Esophagus squamous epithelium (tissue), 5 donors: ENCODE results near the gene TNIK. TPM values are rescaled to one million over a fixed set of nuclear protein-coding genes. Genes with fewer than 3 reads are reported as not detected.

Experiments used
- DNase-seq: peaks from one replicate; lab custom pipeline; 2025; lab: John Stamatoyannopoulos, UW
- H3K27ac ChIP-seq, 4 donors: fragments of 200-600 bp; sonication (generic); one replicate each; pipeline ENCODE4 v1.5.1; 2016 to 2019; ENCODE audit warnings: mild to moderate bottlenecking in 1 of 4
- H3K27me3 ChIP-seq, 4 donors: fragments of 200-600 bp; sonication (generic); 1 replicate in 3 of 4; 2 replicates in 1 of 4; pipeline versions ENCODE4 v1.5.1 to v1.6.0; 2017 to 2021; ENCODE audit warnings: antibody characterized with exemption in 1 of 4
- H3K36me3 ChIP-seq, 3 donors: fragments of 200-600 bp; sonication (generic); one replicate each; pipeline ENCODE4 v1.5.1; 2016 to 2019
- H3K4me1 ChIP-seq, 3 donors: fragments of 200-600 bp; sonication (generic); one replicate each; pipeline ENCODE4 v1.5.1; 2017 to 2019
- H3K4me3 ChIP-seq, 4 donors: fragments of 200-600 bp; sonication (generic); 1 replicate in 3 of 4; 2 replicates in 1 of 4; pipeline ENCODE4 v1.5.1; 2016 to 2019; ENCODE audit warnings: mild to moderate bottlenecking in 2 of 4, moderate library complexity in 1 of 4
- H3K9me3 ChIP-seq, 3 donors: fragments of 200-600 bp; sonication (generic); one replicate each; pipeline ENCODE4 v1.5.1; 2016 to 2019
- CTCF ChIP-seq, 6 experiments: fragments of 450-650 bp in 4 of 6; fragments of 200-600 bp in 2 of 6; sonication (generic) in 2 of 6; IDR thresholded peaks; one replicate each; pipeline ENCODE4 v1.5.1; 2016 to 2019; ENCODE audit warnings: antibody characterized with exemption in 6 of 6, mild to moderate bottlenecking in 4 of 6, moderate library complexity in 4 of 6
- POLR2A ChIP-seq, 4 donors: fragments of 450-650 bp; IDR thresholded peaks; one replicate each; pipeline ENCODE4 v1.6.1; 2017; ENCODE audit warnings: antibody characterized with exemption in 4 of 4, mild to moderate bottlenecking in 4 of 4, moderate library complexity in 3 of 4
- WGBS, 2 donors: methylation state at CpG; one replicate each; pipeline ENCODE4 v1.1.5; 2018; 5-methylcytosine and 5-hydroxymethylcytosine counted together
- intact Hi-C: fragments of 100-400 bp; cut with DNase I; formaldehyde crosslinking; loops from one replicate; pipeline ENCODE4 v1.15.0; 2022
- total RNA-seq, 4 donors: library from RNA; depleted of rRNA; stranded (reverse); fragments of >200 nt; gene quantifications; one replicate each; pipeline ENCODE4 v1.1.0, GENCODE V29; 2016
- donor health status: DM: yes; HTN: yes; CAD: no.

Gene TNIK
- total RNA-seq, 4 donors from 2014 or later: 2.2 to 11.6 (median 4.7) TPM

- peak overlapping the region in 2 of 4 donors; percentile 42 to 52 for H3K27ac ChIP-seq
- DNase-seq: no peak
- no peaks in the 10 kb centered on the region for H3K36me3 ChIP-seq
Observed at GRCh38 chr3:171320750-171321558, 139.3 kb downstream of the TNIK start.

GRCh38 chr3:171317171-171317570, 143.0 kb downstream of the TNIK start:
- H3K4me1 ChIP-seq: peaks cover 0 to 5% (median 0%) of the 10 kb centered on the region in 3 donors
- H3K27ac ChIP-seq: no peak overlapping the region
- WGBS, 2 donors: 84 to 89% methylated on average over 2 of the region's 2 CpGs
- DNase-seq: no peak
- no peaks in the 10 kb centered on the region for H3K9me3 ChIP-seq
- H3K36me3 ChIP-seq: no peaks in the 10 kb centered on the region
- H3K27me3 ChIP-seq: no peaks in the 10 kb centered on the region
- TF ChIP-seq CTCF (IDR thresholded peaks at IDR 0.05) (no peak), POLR2A (IDR thresholded peaks at IDR 0.05) (no peak)
- intact Hi-C loops: no loop called here
- no peak overlapping the region for H3K4me3 ChIP-seq

More at GRCh38 chr3:171320750-171321558, 139.3 kb downstream of the TNIK start:
- peaks cover 0 to 5% (median 0%) of the 10 kb centered on the region in 3 donors for H3K4me1 ChIP-seq
- no peak for TF ChIP-seq CTCF (IDR thresholded peaks at IDR 0.05)
- no peak for TF ChIP-seq POLR2A (IDR thresholded peaks at IDR 0.05)
- no peak overlapping the region for H3K4me3 ChIP-seq
- no peaks in the 10 kb centered on the region for H3K27me3 ChIP-seq
- no peaks in the 10 kb centered on the region for H3K9me3 ChIP-seq
- intact Hi-C loops: no loop called here
- WGBS, 2 donors: 77 to 86% methylated on average over 7 of the region's 7 CpGs

GRCh38 chr3:171315919-171316318, 144.3 kb downstream of the TNIK start:
- Histone ChIP-seq H3K4me1 (peaks cover 0 to 5% (median 0%) of the 10 kb centered on the region in 3 donors), H3K9me3 (no peaks in the 10 kb centered on the region), H3K27me3 (no peaks in the 10 kb centered on the region), H3K4me3 (no peak overlapping the region), H3K27ac (no peak overlapping the region), H3K36me3 (no peaks in the 10 kb centered on the region)
- intact Hi-C loops: no loop called here
- WGBS, 2 donors: 91 to 100% methylated on average over 4 of the region's 4 CpGs
- no peak for DNase-seq
- TF ChIP-seq CTCF (IDR thresholded peaks at IDR 0.05) (no peak), POLR2A (IDR thresholded peaks at IDR 0.05) (no peak)

- H3K27ac ChIP-seq: no peak overlapping the region
- DNase-seq: no peak
Observed at GRCh38 chr3:171315101-171315500, 145.1 kb downstream of the TNIK start.

More at GRCh38 chr3:171315101-171315500, 145.1 kb downstream of the TNIK start:
- Histone ChIP-seq H3K4me3 (no peak overlapping the region), H3K36me3 (no peaks in the 10 kb centered on the region), H3K27me3 (no peaks in the 10 kb centered on the region), H3K4me1 (peaks cover 0 to 8% (median 0%) of the 10 kb centered on the region in 3 donors), H3K9me3 (no peaks in the 10 kb centered on the region)
- intact Hi-C loops: no loop called here
- no peak for TF ChIP-seq CTCF (IDR thresholded peaks at IDR 0.05)
- no peak for TF ChIP-seq POLR2A (IDR thresholded peaks at IDR 0.05)
- 88 to 98% methylated on average over 2 of the region's 2 CpGs for WGBS, 2 donors
